Stimulated activated naive CD4-positive, alpha-beta T cell (primary cell): ENCODE data around the gene RNASEH1.
A peak's percentile ranks its signal among the peaks of the same experiment; 100 is the strongest.

Source experiments
- DNase-seq, 6 experiments: peaks; one replicate each; lab custom pipeline; 2025; lab: John Stamatoyannopoulos, UW

The RNASEH1 gene

GRCh38 chr2:3558205-3559014 lies at the start of gene RNASEH1:
TSS of gene RNASEH1 (minus strand) at chr2:3558333. CDS start at chr2:3558260, 73 bp downstream.
- peak; percentile 92 to 98 (median 96) for DNase-seq

- no peak for DNase-seq
Measured at GRCh38 chr2:3606370-3607201, 48.5 kb upstream of the RNASEH1 start.

GRCh38 chr2:3606028-3606369 lies 47.9 kb upstream of the RNASEH1 start:
- no peak for DNase-seq

GRCh38 chr2:3604991-3605961 lies 47.1 kb upstream of the RNASEH1 start:
- DNase-seq: peak in 4 of 6 experiments; percentile 7 to 66 (median 59)

- DNase-seq: no peak
Measured at GRCh38 chr2:3604207-3604877, 46.2 kb upstream of the RNASEH1 start.

GRCh38 chr2:3603536-3604206 lies 45.5 kb upstream of the RNASEH1 start:
- DNase-seq: no peak

GRCh38 chr2:3602553-3603339 lies 44.6 kb upstream of the RNASEH1 start:
- DNase-seq: no peak

- no peak for DNase-seq
Measured at GRCh38 chr2:3601561-3602271, 43.6 kb upstream of the RNASEH1 start.

GRCh38 chr2:3600256-3600855 lies 42.2 kb upstream of the RNASEH1 start:
- DNase-seq: no peak

GRCh38 chr2:3598912-3599854 lies 41.0 kb upstream of the RNASEH1 start:
- no peak for DNase-seq

GRCh38 chr2:3598197-3598910 lies 40.2 kb upstream of the RNASEH1 start:
- DNase-seq: no peak

- peak in 2 of 6 experiments; percentile 6 to 41 for DNase-seq
Measured at GRCh38 chr2:3597567-3597966, 39.4 kb upstream of the RNASEH1 start.

GRCh38 chr2:3596901-3597417 lies 38.8 kb upstream of the RNASEH1 start:
- DNase-seq: no peak

- DNase-seq: no peak
Measured at GRCh38 chr2:3595985-3596384, 37.9 kb upstream of the RNASEH1 start.

GRCh38 chr2:3595404-3595803 lies 37.3 kb upstream of the RNASEH1 start:
- no peak for DNase-seq

GRCh38 chr2:3594493-3595281 lies 36.6 kb upstream of the RNASEH1 start, which contains the start of gene COLEC11:
TSS of gene COLEC11 (plus strand) at chr2:3595112. CDS start at chr2:3604341, 9,229 bp downstream.
- no peak for DNase-seq
